Breast epithelium (tissue), 3 donors: ENCODE results near the gene PARD3B.

Experiments
- POLR2A ChIP-seq: fragments of 450-650 bp; IDR thresholded peaks from one replicate; pipeline ENCODE4 v1.6.1; 2016; ENCODE audit warnings: antibody characterized with exemption, mild to moderate bottlenecking, moderate library complexity
- POLR2AphosphoS5 ChIP-seq, 3 donors: sonication (generic); formaldehyde crosslinking; IDR thresholded peaks; one replicate each; pipeline ENCODE4 v1.6.1; 2017; ENCODE audit warnings: antibody characterized with exemption in 3 of 3
- TF ChIP-seq, protein P1 (sequence below), 3 donors: fragments of 450-650 bp; IDR thresholded peaks; one replicate each; pipeline ENCODE4 v1.5.1; 2016 to 2017; ENCODE audit warnings: antibody characterized with exemption in 3 of 3, mild to moderate bottlenecking in 3 of 3, moderate library complexity in 3 of 3

DNA sequence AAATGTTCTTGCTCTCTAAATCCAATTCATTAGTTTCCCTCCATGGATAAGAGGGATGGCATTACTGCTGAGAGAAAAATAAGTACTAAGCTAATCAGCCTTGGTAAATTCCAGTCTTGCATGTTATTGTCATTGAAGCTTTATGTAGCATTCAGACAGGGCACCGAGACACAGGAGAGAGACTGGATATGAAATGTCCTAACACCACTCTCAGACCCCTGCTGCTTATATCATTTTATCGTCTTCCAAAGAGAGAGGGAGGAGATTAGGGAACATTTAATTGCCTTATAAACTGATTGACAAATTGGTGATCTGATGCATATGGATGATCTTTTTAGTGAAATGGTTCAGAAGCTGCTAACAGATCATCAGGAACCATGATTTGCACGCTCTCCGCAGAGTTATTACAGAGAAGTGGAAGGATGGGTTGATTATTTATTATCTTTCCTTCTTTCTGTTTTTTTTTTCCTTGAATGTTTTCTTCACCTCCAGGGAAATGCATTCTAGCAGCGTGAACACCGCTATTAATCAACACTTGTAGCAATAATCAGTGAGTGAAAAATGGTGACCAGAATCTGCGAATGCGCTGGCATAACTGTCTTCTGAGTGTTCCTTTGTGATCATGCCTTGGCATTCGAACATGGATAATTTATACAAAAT lies 986.3 kb downstream of the PARD3B start:
- TF ChIP-seq, protein P1, sequence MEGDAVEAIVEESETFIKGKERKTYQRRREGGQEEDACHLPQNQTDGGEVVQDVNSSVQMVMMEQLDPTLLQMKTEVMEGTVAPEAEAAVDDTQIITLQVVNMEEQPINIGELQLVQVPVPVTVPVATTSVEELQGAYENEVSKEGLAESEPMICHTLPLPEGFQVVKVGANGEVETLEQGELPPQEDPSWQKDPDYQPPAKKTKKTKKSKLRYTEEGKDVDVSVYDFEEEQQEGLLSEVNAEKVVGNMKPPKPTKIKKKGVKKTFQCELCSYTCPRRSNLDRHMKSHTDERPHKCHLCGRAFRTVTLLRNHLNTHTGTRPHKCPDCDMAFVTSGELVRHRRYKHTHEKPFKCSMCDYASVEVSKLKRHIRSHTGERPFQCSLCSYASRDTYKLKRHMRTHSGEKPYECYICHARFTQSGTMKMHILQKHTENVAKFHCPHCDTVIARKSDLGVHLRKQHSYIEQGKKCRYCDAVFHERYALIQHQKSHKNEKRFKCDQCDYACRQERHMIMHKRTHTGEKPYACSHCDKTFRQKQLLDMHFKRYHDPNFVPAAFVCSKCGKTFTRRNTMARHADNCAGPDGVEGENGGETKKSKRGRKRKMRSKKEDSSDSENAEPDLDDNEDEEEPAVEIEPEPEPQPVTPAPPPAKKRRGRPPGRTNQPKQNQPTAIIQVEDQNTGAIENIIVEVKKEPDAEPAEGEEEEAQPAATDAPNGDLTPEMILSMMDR (IDR thresholded peaks at IDR 0.05) = no peak
- TF ChIP-seq POLR2A (no peak), POLR2AphosphoS5 (IDR thresholded peaks at IDR 0.05) (no peak)
